HG03196 (cell line): ENCODE measurements around the gene LSM12.

Experiments used
- ATAC-seq: cut with Tn5 transposase; IDR thresholded peaks from one replicate; pipeline ENCODE4 v1.9.1; 2021; ENCODE audit not compliant: unreplicated experiment

LSM12 gene

DNA sequence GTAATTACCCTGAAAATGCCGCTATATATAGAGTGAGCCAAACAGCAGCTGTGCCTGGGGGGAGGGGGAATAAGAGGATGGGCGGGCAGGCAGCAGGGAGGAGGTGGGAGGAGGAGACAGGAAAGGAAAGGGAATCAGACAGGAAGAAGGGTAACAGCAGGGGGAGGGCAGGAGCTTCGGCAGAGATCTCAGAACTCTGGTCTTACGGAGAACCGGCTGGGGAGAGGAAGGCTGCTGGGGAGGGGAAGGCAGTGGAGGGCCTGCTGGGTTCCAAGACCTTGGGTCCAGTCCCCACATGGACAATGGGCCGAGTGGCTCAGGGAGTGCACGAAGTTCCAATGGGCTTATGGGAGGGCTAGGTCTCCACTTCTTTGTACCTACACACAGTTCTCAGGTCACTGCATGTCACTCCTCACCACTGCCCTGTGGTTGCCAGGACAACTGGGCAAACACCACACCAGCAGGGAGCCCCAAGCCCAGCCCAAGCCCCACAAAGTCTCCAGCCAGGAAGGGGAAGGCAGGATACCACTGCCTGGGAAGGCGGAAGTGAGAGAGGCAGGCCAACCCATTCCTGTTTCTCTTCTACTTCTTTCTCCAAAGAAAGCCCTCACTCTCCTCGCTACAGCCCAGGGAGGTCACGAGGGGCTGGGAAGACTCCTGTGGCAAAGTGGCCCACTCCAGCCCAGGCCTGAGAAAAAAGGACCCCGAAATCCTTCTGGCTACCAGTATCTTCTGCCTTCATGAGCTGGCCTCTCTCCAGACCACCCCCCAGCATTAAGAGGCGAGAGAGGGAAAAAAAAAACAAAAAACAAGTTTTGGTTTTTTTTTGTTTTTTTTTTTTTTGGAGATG, 29.4 kb upstream of the LSM12 start:
- ATAC-seq: no peak

DNA sequence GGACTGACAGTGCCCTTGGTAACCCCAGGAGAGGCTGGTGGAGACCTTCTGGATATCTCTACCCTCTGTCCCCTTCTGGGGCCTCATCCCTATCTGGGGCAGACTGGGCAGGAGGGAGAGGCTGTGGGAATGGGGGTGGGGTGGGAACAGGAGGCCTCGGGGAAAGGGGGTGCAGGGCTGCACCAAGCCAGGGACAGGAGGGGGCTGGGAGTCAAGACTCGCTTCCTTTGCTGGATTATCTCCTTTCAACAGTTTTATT, 28.8 kb upstream of the LSM12 start:
- no peak for ATAC-seq

DNA sequence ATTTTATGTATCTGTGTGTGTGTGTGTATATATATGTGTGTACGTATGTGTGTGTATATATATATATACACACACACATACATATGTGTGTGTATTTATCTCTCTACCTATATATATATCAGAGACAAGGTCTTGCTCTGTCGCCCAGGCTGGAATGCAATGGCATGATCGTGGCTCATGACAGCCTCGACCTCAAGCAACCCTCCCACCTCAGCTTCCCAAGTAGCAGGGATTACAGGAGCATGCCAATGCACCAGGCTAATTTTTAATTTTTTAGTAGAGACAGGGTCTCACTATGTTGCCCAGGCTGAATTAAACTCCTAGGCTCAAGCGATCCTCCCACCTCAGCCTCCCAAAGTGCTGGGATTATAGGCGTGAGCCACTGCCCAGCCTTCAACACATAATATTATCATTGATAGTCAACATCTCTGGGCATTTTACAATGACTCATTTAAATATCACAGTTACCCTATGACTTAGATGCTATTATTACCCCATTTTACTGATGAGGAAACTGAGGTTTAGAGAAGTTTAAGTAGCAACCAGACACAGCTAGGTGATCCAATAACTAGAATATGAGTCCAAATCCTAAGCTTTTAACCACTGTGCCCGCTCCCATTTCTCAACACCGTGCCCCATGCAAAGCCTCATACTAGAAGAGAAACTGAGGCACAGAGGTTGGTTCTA, 28.4 kb upstream of the LSM12 start:
- ATAC-seq: no peak

DNA sequence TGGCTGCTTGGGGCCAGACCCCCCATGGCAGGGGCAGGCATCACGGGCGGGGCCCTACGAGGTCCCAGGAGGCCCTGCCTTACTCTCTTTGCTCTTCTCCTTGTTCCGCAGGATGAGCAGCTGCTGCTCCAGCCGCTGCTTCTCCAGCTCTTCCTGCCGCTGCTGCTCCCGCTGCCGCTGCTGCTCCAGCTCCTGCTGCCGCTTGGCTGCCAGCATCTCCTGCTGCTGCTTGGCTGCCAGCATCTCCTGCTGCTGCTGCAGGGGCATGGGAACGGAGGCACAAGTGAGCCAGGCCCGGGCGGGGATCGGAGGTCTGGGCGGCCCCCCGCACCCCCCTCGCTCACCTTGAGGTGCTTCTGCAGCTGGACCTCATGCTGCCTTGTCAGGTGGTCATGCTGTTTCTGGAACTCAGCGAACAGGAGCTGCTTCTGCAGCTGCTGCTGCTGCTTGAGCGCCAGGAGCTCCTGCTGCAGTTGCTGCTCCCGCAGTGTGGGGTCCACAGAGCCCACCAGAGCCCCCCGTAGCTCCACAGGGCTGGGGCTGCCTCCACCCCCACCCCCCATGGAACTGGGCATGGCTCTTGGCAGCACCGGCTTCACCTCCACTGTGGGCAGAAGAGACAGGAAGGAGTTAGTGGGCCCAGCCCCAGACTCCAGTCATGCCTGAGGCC, 26.9 kb upstream of the LSM12 start:
- ATAC-seq: no peak

DNA sequence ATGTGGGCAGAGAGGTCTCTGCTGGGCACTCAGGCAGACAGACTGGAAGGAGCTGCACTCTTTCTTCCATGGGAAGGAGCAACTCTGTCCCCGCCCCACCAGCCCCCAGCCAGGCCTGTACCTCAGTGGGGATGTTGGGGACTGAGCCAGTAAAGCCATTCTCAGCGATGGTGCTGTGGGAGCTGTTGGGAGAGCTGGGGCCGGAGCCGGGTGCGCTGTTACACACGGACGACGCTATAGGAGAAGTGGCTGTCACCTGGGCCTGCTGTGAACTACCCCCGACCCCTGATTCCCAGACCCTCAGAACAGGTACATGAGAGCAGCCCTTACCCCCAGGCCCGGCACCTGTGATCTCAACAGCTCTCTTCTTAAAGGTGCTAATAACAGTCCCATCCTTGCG, 25.6 kb upstream of the LSM12 start:
- ATAC-seq: no peak

DNA sequence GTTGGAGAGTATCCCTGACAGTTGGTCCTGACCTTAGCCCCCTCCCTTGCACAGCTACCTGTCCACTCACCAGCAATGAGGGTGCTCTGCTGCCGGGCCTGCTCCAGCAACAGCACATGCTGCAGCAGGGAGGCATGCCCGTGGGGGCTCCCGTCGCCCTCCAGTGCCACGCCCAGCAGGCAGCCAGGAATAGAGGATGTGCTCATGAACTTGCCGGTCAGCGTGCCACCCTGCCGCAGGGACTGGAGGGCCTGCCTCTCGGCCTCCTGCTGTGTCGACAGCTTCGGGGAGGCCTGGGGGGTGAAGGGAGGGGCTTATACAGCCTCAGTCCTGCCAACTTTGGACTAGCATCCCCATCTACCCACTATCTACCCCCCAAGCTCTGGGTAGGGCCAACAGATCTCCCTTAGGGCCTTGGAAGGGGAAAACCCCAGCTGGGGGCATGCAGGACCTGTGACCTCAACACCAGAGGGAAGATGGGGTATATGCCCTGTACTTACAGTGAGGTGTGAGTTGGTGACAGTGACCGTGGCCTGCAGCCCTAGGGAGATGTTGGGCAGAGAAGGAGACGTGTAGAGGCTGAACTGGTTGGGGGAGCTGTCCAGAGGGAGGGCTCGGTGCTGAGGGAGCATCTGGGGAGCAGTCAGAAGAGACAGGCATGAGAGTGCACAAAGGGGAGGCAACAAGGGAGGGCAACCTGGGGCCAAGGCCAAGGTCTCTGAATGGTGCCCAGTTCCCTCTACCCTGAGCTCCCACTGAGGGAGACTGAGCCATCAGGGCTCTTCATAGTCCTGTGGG, 24.9 kb upstream of the LSM12 start:
- no peak for ATAC-seq

DNA sequence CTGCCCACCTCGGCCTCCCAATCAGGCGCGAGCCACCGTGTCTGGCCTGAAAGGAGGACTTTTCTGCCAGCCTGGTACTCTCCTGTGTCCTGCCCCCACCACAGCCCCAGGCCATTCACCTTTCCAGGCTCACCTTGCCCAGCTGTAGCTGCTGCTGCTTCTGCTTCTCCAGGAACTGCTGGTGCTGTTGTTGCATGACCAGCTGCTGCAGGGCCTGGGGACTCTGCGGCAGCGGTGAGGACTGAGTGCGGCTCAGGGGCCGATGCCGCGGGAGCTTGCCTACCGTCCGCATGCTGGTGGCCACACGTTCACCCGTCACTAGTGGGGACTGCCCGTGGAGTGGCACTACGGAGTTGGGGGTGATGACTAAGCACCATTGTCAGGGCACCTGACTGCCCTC, 21.8 kb upstream of the LSM12 start:
- no peak for ATAC-seq

DNA sequence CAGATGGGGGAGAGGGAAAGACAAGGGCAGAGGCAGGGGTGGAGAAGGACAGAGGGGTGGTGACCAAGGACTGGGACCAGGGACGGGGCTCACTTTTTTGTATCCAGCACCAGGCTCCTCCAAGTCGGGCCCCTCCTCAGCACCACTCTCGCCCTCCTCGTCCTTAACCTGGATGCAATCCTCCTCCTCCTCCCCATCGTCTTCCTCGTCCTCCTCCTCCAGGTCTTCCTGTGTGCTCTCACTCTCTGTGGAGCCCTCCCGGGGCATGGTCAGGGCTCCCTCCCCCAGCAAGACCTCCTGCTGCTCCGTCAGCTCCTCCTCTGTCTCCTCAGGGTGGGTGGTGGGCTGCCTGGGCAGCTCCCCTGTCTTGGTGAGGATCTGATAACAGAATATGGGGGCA, 20.8 kb upstream of the LSM12 start:
- no peak for ATAC-seq

DNA sequence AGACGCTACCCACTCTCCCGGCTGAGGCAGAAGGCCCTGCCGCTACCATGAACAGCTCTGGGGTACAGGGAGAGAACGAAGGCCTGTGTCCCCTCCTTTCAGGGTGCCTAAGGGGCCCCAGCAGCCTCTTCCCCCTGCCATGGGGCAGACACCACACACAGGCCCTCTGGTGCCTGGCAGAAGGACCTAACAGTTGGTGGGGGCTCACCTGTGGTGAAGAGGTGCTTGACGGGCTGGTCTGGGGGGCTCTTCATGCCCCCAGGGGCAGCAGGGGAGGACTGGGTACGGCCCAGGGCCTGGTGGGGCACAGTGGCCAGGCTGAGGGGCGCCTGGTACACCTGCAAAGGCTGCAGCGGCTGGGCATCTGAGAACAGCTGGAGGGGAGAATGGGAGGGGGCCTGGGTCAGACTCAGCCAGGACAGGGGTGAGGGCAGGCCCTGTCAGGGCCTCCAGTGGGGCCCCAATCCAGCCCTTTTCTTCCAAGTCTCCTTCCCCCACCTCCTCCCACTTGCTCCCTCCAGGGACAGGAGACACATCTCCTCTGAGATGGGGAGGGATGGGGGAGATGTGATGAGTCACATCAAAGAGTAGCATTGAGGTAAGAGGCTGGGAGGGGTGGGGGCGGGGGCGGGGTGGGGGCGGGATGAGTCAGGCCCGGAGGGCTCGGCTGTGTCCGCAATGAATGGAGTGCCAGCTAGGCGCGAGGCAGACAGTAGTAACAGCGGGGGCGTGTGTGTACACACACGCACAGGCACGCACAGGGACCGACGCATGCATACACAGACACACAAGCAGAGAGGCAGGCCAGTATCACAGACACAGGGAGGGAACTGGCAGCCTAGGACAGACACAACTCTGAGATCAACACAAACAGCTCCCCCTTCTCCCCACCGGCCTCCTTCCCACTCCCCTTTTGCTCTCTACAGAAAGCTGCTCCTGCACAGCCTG, 20.2 kb upstream of the LSM12 start:
- no peak for ATAC-seq

DNA sequence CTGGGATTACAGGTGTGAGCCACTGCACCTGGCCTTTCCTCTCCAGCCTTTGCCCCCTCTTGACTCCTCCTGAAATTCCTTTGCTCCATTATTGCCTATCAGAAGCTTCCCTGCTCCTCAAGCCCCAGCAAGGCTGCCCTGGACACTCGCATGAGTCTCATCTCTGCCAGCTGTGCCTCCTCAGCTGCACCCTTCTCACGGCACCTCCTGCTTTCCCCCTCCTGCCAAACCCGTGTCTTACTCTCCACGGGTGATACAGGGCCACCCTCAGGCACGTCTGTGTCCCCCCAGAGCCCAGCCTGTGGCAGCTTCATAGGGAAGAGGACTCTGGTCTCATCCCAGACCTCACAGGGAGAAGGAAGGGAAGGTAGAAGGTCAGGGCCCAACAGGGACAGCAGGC, 19.4 kb upstream of the LSM12 start:
- no peak for ATAC-seq

DNA sequence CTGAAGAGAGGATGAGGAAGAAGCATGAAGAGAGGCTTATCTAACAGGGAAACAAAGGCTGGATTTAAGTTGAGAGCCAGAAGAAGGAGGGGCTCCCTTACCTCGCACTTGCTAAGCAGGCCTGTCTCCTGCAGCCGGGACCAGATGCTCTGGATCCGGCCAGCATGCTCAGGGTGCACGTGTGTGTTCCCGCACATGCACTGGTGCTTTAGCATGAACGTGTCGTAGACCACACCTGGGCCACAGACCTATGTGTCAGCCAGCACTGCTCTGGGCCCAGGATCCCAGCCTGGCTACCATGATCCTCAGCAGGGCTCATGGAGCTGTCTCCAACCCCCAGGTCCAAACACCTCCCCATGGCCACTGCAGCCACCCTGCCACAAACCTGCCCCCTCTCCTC, 18.4 kb upstream of the LSM12 start:
- ATAC-seq: no peak

DNA sequence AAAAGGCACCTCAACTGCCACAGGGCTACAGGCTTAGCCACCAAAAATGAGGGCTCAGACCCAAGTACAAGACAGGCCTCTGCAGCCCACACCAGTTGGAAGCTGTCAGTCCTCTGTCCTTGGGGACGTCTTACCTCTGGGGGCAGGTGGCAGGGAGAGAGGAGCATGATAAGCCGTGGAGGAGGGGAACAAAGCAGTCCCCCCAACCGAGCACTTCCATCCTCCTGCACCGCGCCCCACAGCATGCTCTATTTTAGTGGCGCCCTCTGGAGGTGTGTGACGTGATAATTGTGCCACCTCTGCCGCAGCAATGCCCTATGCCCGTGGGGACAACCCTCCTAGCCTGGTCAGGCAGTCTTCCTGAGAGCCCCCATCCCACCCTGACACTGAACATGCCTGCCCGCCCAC, 17.7 kb upstream of the LSM12 start:
- ATAC-seq: no peak

DNA sequence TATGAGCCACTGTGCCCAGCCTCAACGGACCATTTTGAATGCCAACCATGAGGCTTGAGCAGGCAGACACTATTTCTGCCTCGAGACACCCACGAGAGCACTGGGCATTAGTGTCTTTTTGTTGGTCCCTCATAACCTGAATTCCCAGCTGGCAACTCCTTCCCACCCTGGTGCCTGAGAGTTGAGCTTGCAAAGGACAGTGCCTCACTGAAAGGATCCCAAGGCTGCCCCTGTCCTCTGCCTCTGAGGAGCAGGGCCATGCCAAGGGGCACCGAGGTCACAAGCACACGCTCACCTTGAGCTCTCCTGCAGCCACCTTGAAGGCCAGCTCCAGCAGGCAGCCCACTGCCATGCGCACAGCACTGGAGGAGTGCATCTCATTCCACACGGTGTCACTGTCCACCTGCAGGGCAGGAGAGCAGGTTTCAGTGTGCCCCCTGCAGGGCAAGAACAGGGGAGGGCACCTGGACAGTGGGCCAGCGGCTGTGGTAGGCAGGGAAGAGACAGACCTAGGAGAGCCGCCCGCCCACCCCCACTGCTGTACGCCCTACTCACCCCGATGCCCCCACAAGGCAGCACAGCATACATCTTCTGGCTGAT, 16.9 kb upstream of the LSM12 start:
- no peak for ATAC-seq

DNA sequence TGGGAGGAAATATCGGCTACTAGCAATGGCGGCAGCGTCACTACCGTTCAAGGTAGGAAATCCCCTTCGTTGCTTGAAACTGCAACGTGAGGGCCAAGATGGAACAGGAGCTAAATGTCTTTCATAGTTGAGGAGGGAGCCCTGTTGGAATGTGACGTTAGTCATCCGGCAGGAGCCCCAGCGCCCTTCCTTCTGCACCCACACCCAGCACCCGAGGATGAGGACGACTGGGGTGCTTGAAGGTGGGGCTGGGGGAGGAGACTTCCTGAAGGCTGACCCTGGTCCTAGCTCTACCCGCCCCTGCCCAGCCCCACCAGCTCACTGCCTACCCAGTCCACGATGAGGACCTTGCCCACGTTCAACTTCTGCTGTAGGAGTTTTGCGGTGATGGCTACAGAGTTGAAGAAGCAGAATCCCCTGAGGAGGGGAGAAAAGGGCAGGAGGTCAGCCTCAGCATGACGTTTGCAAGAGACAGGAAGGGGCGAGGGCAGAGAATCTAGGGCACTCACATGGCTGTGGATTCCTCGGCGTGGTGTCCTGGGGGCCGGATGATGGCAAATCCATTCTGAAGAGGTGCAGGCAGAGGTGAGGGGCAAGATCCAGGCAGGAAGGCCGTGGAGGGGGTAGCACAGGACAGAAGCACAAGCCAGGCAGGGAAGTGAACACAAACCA, 15.9 kb upstream of the LSM12 start:
- no peak for ATAC-seq

DNA sequence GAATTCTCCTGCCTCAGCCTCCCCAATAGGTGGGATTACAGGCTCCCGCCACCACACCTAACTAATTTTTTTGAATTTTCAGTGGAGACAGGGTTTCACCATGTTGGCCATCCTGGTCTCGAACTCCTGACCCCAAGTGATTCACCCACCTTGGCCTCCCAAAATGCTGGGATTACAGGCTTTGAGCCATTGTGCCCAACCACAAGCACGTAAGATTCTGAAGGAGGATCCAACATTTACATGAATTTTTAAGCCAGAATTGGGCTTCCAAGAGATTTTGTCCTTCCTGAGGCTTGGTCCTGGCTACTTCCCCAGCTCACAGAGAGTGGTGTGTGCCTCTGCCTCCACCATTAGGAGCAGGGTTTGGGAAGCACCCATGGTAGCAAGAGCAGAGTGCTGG, 15.2 kb upstream of the LSM12 start:
- no peak for ATAC-seq

DNA sequence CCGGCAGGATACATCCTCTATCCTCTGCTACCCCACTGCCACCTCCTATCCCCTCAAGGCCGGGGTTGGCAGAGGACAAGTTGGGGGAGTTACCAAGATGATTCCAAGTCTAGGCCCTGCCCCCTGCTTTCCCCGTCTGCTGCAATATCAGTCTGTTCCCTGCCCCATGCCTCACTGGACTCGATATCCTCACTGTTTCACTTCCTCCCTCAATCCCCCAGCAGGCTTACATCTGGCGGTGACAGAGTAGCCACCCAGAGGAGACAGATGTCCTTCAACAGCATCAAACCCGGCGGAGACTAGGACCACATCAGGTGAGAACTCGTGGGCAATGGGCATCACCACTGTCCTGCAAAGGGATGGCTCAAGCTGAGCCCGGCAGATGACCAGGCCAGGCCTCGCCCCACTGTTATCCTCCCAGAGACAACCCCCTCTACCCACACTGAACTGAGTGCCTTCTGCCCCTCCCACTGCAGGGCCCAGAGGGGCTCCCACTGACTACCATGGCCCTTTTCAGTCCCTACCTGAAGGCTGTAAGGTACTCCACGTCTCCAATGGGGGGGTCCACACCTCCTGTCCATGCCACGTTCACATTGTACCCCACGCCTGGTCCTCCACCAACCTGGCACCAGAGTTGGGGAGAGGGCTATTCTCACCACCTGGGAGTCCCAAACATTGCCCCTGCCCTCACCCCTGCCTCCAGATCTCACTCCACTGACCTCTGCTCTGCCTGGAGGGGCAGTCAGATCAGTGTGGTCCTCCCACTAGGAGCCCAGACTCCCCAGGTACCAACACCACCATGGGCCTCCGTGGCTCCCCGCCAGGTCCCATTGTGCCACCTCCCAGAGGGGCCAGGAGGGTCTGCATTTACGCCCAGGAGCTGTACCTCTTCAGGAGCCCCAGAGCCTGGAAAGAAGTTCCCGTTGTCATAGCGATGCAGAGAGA, 13.7 kb upstream of the LSM12 start:
- ATAC-seq: no peak

DNA sequence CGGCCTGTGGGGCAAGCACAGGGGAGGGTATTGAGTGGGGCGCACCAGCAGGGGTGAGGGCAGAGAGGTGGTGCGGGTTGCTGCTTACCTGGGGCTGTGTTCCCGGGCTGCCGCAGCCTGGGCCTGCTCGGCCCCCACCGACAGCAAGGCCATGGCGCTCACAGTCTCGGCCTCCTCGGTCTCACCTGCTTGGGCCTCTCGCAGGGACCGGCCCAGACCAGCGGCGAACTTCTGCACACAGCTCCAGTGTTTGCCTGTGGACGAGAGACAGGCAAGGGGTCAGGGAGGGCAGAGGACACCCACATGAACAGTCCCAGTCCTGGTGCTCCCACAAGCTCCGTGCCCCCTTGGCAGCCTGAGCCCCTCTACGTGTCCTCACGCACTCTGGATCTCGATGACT, 11.9 kb upstream of the LSM12 start:
- no peak for ATAC-seq

DNA sequence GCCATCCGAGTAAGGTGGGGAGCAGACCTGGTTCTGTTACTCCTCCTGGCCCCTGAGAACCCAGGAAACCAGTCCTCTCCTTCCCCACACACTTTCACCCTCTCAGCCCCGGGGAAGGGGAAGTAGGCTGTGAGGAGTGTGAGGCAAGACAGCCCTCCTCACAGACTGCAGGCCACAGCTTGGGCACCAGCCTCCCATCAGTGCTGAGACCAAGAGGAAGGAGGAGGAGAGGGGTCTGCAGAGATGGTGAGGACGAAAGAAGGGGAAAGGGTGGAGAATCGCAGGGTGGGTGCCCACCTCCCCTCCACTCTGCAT, 11.1 kb upstream of the LSM12 start:
- no peak for ATAC-seq
